A673 (cell line): ENCODE data around the gene WWTR1. TPM values are rescaled to one million over a fixed set of nuclear protein-coding genes. Genes with fewer than 3 reads are reported as not detected.

ENCODE experiments used
- BruUV-seq: library from RNA; stranded (reverse); fragments of 400-500 nt; replicated peaks from 2 replicates; lab custom pipeline; 2021; lab: Mats Ljungman, UMichigan
- CTCF ChIA-PET: fragments of 300-600 bp; sonication (Branson Sonifier 250); formaldehyde crosslinking; loops from one replicate; lab custom pipeline; 2022; ENCODE audit warnings: antibody characterized with exemption; lab: Charles Lee
- POLR2A ChIA-PET: fragments of 300-600 bp; sonication (Branson Sonifier 250); formaldehyde crosslinking; loops from one replicate; lab custom pipeline; 2022; ENCODE audit warnings: antibody characterized with exemption; ENCODE audit not compliant: low non-redundant PET; lab: Charles Lee
- DNase-seq: peaks from one replicate; pipeline ENCODE4 v3.0.0-alpha.2; 2015; ENCODE audit warnings: low spot score
- H3K27ac ChIP-seq: fragments of 200-600 bp; sonication (generic); 2 replicates; pipeline ENCODE4 v1.5.1; 2016; ENCODE audit warnings: mixed run types, low read depth, mild to moderate bottlenecking, mixed read lengths, antibody characterized with exemption, low read length; ENCODE audit not compliant: poor library complexity, severe bottlenecking
- H3K27me3 ChIP-seq: fragments of 200-600 bp; sonication (generic); replicated peaks from 2 replicates; pipeline ENCODE4 v1.6.1; 2017; ENCODE audit warnings: mixed run types, low read depth, mild to moderate bottlenecking, mixed read lengths, antibody characterized with exemption, low read length; ENCODE audit not compliant: insufficient read depth, poor library complexity
- H3K36me3 ChIP-seq: fragments of 200-600 bp; sonication (generic); 2 replicates; pipeline ENCODE4 v1.6.1; 2016; ENCODE audit warnings: mixed run types, mild to moderate bottlenecking, mixed read lengths, antibody characterized with exemption, low read length; ENCODE audit not compliant: insufficient read depth, poor library complexity, severe bottlenecking
- H3K4me1 ChIP-seq: fragments of 200-600 bp; sonication (generic); 2 replicates; pipeline ENCODE4 v1.6.1; 2017; ENCODE audit warnings: mixed run types, mild to moderate bottlenecking, mixed read lengths, antibody characterized with exemption, low read length; ENCODE audit not compliant: insufficient read depth, poor library complexity, severe bottlenecking
- H3K4me3 ChIP-seq: fragments of 200-600 bp; sonication (generic); 2 replicates; pipeline ENCODE4 v1.5.1; 2016; ENCODE audit warnings: low read depth, mixed run types, mild to moderate bottlenecking, mixed read lengths, low read length; ENCODE audit not compliant: poor library complexity, severe bottlenecking
- H3K9me3 ChIP-seq: fragments of 200-600 bp; sonication (generic); 2 replicates; pipeline ENCODE4 v1.6.1; 2016; ENCODE audit warnings: mixed run types, low read depth, mild to moderate bottlenecking, mixed read lengths, antibody characterized with exemption, low read length; ENCODE audit not compliant: poor library complexity, severe bottlenecking
- EZH2 ChIP-seq: fragments of 200-600 bp; sonication (generic); IDR thresholded peaks from 2 replicates; pipeline ENCODE4 v1.6.1; 2017; ENCODE audit warnings: borderline replicate concordance, low read depth, mild to moderate bottlenecking, mixed read lengths, antibody characterized with exemption, low read length; ENCODE audit not compliant: poor library complexity, severe bottlenecking
- intact Hi-C: fragments of 100-400 bp; cut with micrococcal nuclease; formaldehyde crosslinking; loops from one replicate; pipeline ENCODE4 v1.10.0; 2022; ENCODE audit not compliant: unreplicated experiment
- total RNA-seq: library from RNA; stranded (reverse); gene quantifications from 2 replicates; pipeline ENCODE4 v1.2.3, GENCODE V29; 2021
- TF ChIP-seq, protein P1 (sequence below): fragments of 300-800, 200-600 bp; sonication (generic); conservative IDR thresholded peaks from 2 replicates; pipeline ENCODE4 v1.5.1; 2017; ENCODE audit warnings: low read depth, mild to moderate bottlenecking, antibody characterized with exemption, low read length, moderate library complexity, mixed read lengths

Gene WWTR1
- total RNA-seq, 1 experiment from 2014 or later: 76.8 TPM

DNA sequence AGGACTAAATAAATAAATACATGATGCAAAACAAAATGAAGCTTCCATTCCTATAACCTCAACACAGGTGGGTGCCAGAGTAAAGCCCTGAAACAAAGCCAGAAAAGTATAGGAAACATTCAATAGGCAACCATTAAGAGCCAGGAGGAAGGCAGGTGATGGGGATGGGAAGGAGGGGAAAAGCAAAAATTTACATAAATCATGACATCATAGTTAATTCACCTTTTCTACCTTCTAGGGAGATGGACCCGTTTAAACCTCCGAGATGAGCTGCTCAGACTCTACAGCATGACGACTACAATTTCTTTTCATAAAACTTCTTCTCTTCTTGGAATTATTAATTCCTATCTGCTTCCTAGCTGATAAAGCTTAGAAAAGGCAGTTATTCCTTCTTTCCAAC is 155.4 kb downstream of the WWTR1 start:
- intact Hi-C loops: no loop called here
- Histone ChIP-seq H3K4me3 (no peak overlapping the region), H3K4me1 (peaks cover 4% of the 10 kb centered on the region), H3K27me3 (no peaks in the 10 kb centered on the region), H3K27ac (no peak overlapping the region), H3K36me3 (no peaks in the 10 kb centered on the region), H3K9me3 (no peaks in the 10 kb centered on the region)
- no TSS peak for BruUV-seq
- DNase-seq: no peak
- no peak for TF ChIP-seq EZH2
- TF ChIP-seq, protein P1, sequence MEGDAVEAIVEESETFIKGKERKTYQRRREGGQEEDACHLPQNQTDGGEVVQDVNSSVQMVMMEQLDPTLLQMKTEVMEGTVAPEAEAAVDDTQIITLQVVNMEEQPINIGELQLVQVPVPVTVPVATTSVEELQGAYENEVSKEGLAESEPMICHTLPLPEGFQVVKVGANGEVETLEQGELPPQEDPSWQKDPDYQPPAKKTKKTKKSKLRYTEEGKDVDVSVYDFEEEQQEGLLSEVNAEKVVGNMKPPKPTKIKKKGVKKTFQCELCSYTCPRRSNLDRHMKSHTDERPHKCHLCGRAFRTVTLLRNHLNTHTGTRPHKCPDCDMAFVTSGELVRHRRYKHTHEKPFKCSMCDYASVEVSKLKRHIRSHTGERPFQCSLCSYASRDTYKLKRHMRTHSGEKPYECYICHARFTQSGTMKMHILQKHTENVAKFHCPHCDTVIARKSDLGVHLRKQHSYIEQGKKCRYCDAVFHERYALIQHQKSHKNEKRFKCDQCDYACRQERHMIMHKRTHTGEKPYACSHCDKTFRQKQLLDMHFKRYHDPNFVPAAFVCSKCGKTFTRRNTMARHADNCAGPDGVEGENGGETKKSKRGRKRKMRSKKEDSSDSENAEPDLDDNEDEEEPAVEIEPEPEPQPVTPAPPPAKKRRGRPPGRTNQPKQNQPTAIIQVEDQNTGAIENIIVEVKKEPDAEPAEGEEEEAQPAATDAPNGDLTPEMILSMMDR: no peak
- ChIA-PET POLR2A (no interaction called here), CTCF (no interaction called here)

DNA sequence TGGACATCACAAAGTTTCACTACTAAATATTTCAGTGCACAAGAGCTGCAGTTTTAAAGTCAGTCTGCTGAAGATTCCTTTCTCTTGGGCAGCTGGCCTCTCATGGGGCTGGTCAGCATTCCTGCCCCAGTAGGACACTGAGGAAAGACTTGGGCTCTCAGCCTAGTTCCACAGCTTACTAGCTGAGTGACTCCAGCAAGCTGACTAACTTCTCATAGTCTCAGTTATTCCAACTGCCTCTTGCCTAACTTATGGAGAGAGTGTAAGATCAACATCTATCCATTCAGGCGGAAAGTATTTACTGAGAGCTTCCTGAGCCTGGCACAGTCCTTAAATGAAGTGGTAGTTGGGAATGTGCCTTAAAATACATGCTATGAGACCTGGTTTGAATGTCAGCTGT is 156.3 kb downstream of the WWTR1 start:
- BruUV-seq: no TSS peak
- no peak overlapping the region for H3K4me3 ChIP-seq
- CTCF ChIA-PET: no interaction called here
- no peaks in the 10 kb centered on the region for H3K9me3 ChIP-seq
- intact Hi-C loops: no loop called here
- DNase-seq: no peak
- H3K4me1 ChIP-seq: peaks cover 4% of the 10 kb centered on the region
- POLR2A ChIA-PET: no interaction called here
- H3K27me3 ChIP-seq: no peaks in the 10 kb centered on the region
- no peaks in the 10 kb centered on the region for H3K36me3 ChIP-seq
- no peak overlapping the region for H3K27ac ChIP-seq
- TF ChIP-seq, protein P1: no peak
- TF ChIP-seq EZH2: no peak

DNA sequence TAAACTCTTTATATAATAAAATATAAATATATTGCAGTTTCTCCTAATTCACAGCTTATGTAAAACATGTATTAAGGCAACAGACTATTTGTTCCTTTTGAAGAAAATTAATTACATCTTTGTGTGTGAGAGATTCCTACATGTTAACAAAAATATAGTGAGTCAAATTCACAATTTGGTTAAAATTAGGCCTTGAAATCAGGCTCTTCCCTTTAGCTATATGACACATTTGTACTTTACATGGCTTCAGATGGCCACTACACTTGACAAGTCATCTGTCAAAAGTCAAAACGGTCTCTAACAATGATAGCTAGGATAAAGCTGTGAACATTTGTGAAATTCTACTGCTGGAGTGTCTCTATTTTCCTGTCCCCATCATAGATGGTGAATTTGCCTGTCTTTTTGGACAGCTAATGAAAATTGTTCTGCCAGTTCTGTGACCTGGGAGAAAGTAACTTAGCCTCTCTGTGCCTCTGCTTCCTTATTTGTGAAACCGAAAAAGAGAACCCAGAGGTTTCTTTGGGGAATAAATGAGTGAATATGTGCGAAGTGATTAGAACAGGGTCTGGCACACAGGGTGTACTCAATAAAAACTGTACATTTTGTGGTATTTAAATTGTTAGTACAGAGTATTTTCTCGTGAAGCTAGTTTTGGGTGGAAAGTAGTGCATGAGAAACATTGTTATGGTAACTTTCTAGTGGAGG is 159.7 kb downstream of the WWTR1 start:
- H3K9me3 ChIP-seq: no peaks in the 10 kb centered on the region
- BruUV-seq: no TSS peak
- no peaks in the 10 kb centered on the region for H3K27me3 ChIP-seq
- no peak overlapping the region for H3K4me3 ChIP-seq
- no peaks in the 10 kb centered on the region for H3K4me1 ChIP-seq
- intact Hi-C loops: loop anchor here (10.0 kb wide), 1 partner anchor 727 kb away; no protein-coding TSS in a partner anchor
- H3K27ac ChIP-seq: no peak overlapping the region
- TF ChIP-seq EZH2: no peak
- TF ChIP-seq, protein P1: no peak
- H3K36me3 ChIP-seq: no peaks in the 10 kb centered on the region
- ChIA-PET CTCF (no interaction called here), POLR2A (interaction anchor here (0.6 kb wide), 1 partner anchor 173 kb away, joined by 4 read pairs; no protein-coding TSS in a partner anchor)
- DNase-seq: no peak
